HEK293 (cell line): Measurements from ENCODE around the gene RPS26.

Source experiments
- IKZF3 ChIP-seq: fragments of 450-650 bp; IDR thresholded peaks from 2 replicates; pipeline ENCODE4 v1.5.0; 2018; ENCODE audit warnings: missing biosample characterization, mild to moderate bottlenecking, missing genetic modification characterization, moderate library complexity
- KLF16 ChIP-seq: fragments of 450-650 bp; formaldehyde crosslinking; IDR thresholded peaks from 2 replicates; pipeline ENCODE4 v1.5.1; 2017; ENCODE audit warnings: missing biosample characterization, missing genetic modification characterization
- MEIS1 ChIP-seq: sonication (generic); formaldehyde crosslinking; IDR thresholded peaks from 2 replicates; pipeline ENCODE4 v1.8.1; 2022; ENCODE audit warnings: missing genetic modification reagents, mild to moderate bottlenecking, borderline replicate concordance
- MZF1 ChIP-seq: fragments of 450-650 bp; formaldehyde crosslinking; IDR thresholded peaks from 2 replicates; pipeline ENCODE4 v1.5.1; 2017; ENCODE audit warnings: missing biosample characterization, missing genetic modification characterization, borderline replicate concordance
- SP2 ChIP-seq: fragments of 450-650 bp; formaldehyde crosslinking; IDR thresholded peaks from 2 replicates; pipeline ENCODE4 v1.5.1; 2016; ENCODE audit warnings: missing biosample characterization, missing genetic modification characterization
- SP3 ChIP-seq: fragments of 450-650 bp; formaldehyde crosslinking; IDR thresholded peaks from 2 replicates; pipeline ENCODE4 v1.5.1; 2016; ENCODE audit warnings: missing biosample characterization, missing genetic modification characterization
- YY2 ChIP-seq: fragments of 450-650 bp; formaldehyde crosslinking; IDR thresholded peaks from 2 replicates; pipeline ENCODE4 v1.5.1; 2016; ENCODE audit warnings: missing biosample characterization, missing genetic modification characterization
- ZNF155 ChIP-seq: fragments of 450-650 bp; formaldehyde crosslinking; IDR thresholded peaks from 2 replicates; pipeline ENCODE4 v1.5.1; 2016; ENCODE audit warnings: missing biosample characterization, missing genetic modification characterization
- ZNF184 ChIP-seq: fragments of 450-650 bp; IDR thresholded peaks from 2 replicates; pipeline ENCODE4 v1.5.1; 2018; ENCODE audit warnings: missing biosample characterization, mild to moderate bottlenecking, missing genetic modification characterization
- ZNF311 ChIP-seq: fragments of 450-650 bp; formaldehyde crosslinking; IDR thresholded peaks from 2 replicates; pipeline ENCODE4 v1.5.1; 2017; ENCODE audit warnings: missing biosample characterization, missing genetic modification characterization, borderline replicate concordance
- ZNF341 ChIP-seq: fragments of 450-650 bp; formaldehyde crosslinking; IDR thresholded peaks from 2 replicates; pipeline ENCODE4; 2016; ENCODE audit warnings: low read depth, missing biosample characterization, missing genetic modification characterization
- ZNF514 ChIP-seq: fragments of 450-650 bp; formaldehyde crosslinking; IDR thresholded peaks from 2 replicates; pipeline ENCODE4 v1.5.1; 2016; ENCODE audit warnings: missing biosample characterization, missing genetic modification characterization
- ZNF548 ChIP-seq: fragments of 450-650 bp; formaldehyde crosslinking; IDR thresholded peaks from 2 replicates; pipeline ENCODE4 v1.5.1; 2016; ENCODE audit warnings: missing biosample characterization, missing genetic modification characterization
- ZNF561 ChIP-seq: fragments of 450-650 bp; IDR thresholded peaks from 2 replicates; pipeline ENCODE4 v1.5.1; 2018; ENCODE audit warnings: missing biosample characterization, missing genetic modification characterization, borderline replicate concordance
- ZNF654 ChIP-seq: fragments of 450-650 bp; formaldehyde crosslinking; IDR thresholded peaks from 2 replicates; pipeline ENCODE4 v1.5.1; 2016; ENCODE audit warnings: low read depth, missing biosample characterization, missing genetic modification characterization
- ZNF747 ChIP-seq: fragments of 450-650 bp; formaldehyde crosslinking; IDR thresholded peaks from 2 replicates; pipeline ENCODE4 v1.5.1; 2016; ENCODE audit warnings: missing biosample characterization, missing genetic modification characterization
- ZSCAN23 ChIP-seq: fragments of 450-650 bp; formaldehyde crosslinking; IDR thresholded peaks from 2 replicates; pipeline ENCODE4 v1.5.1; 2016; ENCODE audit warnings: missing biosample characterization, missing genetic modification characterization
- ZSCAN30 ChIP-seq: fragments of 450-650 bp; IDR thresholded peaks from 2 replicates; pipeline ENCODE4 v1.5.1; 2018; ENCODE audit warnings: missing biosample characterization, mild to moderate bottlenecking, missing genetic modification characterization, moderate library complexity
- TF ChIP-seq, protein P1 (sequence below): fragments of 450-650 bp; formaldehyde crosslinking; IDR thresholded peaks from 2 replicates; pipeline ENCODE4 v1.5.1; 2016; ENCODE audit warnings: missing biosample characterization, missing genetic modification characterization, low read depth
- TF ChIP-seq, protein P2 (sequence below): fragments of 450-650 bp; formaldehyde crosslinking; IDR thresholded peaks from 2 replicates; pipeline ENCODE4 v1.5.1; 2016; ENCODE audit warnings: missing biosample characterization, missing genetic modification characterization
- TF ChIP-seq, protein P3 (sequence below): fragments of 450-650 bp; formaldehyde crosslinking; IDR thresholded peaks from 2 replicates; pipeline ENCODE4 v1.5.1; 2016; ENCODE audit warnings: missing biosample characterization, missing genetic modification characterization
- TF ChIP-seq, protein P4 (sequence below): fragments of 450-650 bp; formaldehyde crosslinking; IDR thresholded peaks from 2 replicates; pipeline ENCODE4 v1.5.1; 2017; ENCODE audit warnings: missing biosample characterization, missing genetic modification characterization
- TF ChIP-seq, protein P5 (sequence below): fragments of 450-650 bp; formaldehyde crosslinking; IDR thresholded peaks from 2 replicates; pipeline ENCODE4 v1.5.1; 2016; ENCODE audit warnings: missing biosample characterization, missing genetic modification characterization
- TF ChIP-seq, protein P6 (sequence below): IDR thresholded peaks from 2 replicates; pipeline ENCODE4 v1.6.1; 2011; ENCODE audit warnings: mild to moderate bottlenecking, low read depth, low read length, borderline replicate concordance

The RPS26 gene

DNA sequence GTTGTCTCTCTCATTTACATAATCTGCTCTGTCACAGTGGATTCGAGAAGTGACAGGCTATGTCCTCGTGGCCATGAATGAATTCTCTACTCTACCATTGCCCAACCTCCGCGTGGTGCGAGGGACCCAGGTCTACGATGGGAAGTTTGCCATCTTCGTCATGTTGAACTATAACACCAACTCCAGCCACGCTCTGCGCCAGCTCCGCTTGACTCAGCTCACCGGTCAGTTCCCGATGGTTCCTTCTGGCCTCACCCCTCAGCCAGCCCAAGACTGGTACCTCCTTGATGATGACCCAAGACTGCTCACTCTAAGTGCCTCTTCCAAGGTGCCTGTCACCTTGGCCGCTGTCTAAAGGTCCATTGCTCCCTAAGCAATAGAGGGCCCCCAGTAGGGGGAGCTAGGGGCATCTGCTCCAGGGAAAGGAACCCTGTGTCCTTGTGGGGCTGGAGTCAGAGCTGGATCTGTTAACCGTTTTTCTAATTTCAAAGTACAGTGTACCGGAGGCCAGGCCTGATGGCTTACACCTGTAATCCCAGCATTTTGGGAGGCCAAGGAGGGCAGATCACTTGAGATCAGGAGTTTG lies 43.3 kb downstream of the RPS26 start (continued):
- TF ChIP-seq ZNF514 (tag by site-specific recombination) = no peak
- TF ChIP-seq ZNF311 (tag by site-specific recombination) = no peak
- no peak for TF ChIP-seq YY2 (tag by site-specific recombination)
- TF ChIP-seq ZNF341 (tag by site-specific recombination) = no peak
- TF ChIP-seq, protein P1, sequence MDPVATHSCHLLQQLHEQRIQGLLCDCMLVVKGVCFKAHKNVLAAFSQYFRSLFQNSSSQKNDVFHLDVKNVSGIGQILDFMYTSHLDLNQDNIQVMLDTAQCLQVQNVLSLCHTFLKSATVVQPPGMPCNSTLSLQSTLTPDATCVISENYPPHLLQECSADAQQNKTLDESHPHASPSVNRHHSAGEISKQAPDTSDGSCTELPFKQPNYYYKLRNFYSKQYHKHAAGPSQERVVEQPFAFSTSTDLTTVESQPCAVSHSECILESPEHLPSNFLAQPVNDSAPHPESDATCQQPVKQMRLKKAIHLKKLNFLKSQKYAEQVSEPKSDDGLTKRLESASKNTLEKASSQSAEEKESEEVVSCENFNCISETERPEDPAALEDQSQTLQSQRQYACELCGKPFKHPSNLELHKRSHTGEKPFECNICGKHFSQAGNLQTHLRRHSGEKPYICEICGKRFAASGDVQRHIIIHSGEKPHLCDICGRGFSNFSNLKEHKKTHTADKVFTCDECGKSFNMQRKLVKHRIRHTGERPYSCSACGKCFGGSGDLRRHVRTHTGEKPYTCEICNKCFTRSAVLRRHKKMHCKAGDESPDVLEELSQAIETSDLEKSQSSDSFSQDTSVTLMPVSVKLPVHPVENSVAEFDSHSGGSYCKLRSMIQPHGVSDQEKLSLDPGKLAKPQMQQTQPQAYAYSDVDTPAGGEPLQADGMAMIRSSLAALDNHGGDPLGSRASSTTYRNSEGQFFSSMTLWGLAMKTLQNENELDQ (tag by site-specific recombination) = no peak
- TF ChIP-seq ZNF155 (tag by site-specific recombination) = no peak
- TF ChIP-seq, protein P2, sequence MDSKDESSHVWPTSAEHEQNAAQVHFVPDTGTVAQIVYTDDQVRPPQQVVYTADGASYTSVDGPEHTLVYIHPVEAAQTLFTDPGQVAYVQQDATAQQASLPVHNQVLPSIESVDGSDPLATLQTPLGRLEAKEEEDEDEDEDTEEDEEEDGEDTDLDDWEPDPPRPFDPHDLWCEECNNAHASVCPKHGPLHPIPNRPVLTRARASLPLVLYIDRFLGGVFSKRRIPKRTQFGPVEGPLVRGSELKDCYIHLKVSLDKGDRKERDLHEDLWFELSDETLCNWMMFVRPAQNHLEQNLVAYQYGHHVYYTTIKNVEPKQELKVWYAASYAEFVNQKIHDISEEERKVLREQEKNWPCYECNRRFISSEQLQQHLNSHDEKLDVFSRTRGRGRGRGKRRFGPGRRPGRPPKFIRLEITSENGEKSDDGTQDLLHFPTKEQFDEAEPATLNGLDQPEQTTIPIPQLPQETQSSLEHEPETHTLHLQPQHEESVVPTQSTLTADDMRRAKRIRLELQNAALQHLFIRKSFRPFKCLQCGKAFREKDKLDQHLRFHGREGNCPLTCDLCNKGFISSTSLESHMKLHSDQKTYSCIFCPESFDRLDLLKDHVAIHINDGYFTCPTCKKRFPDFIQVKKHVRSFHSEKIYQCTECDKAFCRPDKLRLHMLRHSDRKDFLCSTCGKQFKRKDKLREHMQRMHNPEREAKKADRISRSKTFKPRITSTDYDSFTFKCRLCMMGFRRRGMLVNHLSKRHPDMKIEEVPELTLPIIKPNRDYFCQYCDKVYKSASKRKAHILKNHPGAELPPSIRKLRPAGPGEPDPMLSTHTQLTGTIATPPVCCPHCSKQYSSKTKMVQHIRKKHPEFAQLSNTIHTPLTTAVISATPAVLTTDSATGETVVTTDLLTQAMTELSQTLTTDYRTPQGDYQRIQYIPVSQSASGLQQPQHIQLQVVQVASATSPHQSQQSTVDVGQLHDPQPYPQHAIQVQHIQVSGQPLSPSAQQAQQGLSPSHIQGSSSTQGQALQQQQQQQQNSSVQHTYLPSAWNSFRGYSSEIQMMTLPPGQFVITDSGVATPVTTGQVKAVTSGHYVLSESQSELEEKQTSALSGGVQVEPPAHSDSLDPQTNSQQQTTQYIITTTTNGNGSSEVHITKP (tag by site-specific recombination) = no peak
- TF ChIP-seq, protein P3, sequence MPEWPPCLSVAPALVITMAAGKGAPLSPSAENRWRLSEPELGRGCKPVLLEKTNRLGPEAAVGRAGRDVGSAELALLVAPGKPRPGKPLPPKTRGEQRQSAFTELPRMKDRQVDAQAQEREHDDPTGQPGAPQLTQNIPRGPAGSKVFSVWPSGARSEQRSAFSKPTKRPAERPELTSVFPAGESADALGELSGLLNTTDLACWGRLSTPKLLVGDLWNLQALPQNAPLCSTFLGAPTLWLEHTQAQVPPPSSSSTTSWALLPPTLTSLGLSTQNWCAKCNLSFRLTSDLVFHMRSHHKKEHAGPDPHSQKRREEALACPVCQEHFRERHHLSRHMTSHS (tag by site-specific recombination) = no peak
- peak; percentile 38; the same call in 1 of the 2 replicates for TF ChIP-seq ZNF561 (tag by site-specific recombination)
- TF ChIP-seq SP2 = no peak
- no peak for TF ChIP-seq ZSCAN23 (tag by site-specific recombination)
- TF ChIP-seq ZNF184 = no peak
- TF ChIP-seq SP3 = no peak
- TF ChIP-seq, protein P4, sequence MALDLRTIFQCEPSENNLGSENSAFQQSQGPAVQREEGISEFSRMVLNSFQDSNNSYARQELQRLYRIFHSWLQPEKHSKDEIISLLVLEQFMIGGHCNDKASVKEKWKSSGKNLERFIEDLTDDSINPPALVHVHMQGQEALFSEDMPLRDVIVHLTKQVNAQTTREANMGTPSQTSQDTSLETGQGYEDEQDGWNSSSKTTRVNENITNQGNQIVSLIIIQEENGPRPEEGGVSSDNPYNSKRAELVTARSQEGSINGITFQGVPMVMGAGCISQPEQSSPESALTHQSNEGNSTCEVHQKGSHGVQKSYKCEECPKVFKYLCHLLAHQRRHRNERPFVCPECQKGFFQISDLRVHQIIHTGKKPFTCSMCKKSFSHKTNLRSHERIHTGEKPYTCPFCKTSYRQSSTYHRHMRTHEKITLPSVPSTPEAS (tag by site-specific recombination) = no peak
- no peak for TF ChIP-seq MZF1 (tag by site-specific recombination)
- no peak for TF ChIP-seq KLF16 (tag by site-specific recombination)
- TF ChIP-seq ZNF548 (tag by site-specific recombination) = no peak
- peak; percentile 56; the same call in 1 of the 2 replicates for TF ChIP-seq IKZF3
- TF ChIP-seq ZNF747 = no peak
- TF ChIP-seq ZNF654 = peak; percentile 43
- TF ChIP-seq, protein P5, sequence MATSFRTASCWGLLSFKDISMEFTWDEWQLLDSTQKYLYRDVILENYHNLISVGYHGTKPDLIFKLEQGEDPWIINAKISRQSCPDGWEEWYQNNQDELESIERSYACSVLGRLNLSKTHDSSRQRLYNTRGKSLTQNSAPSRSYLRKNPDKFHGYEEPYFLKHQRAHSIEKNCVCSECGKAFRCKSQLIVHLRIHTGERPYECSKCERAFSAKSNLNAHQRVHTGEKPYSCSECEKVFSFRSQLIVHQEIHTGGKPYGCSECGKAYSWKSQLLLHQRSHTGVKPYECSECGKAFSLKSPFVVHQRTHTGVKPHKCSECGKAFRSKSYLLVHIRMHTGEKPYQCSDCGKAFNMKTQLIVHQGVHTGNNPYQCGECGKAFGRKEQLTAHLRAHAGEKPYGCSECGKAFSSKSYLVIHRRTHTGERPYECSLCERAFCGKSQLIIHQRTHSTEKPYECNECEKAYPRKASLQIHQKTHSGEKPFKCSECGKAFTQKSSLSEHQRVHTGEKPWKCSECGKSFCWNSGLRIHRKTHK (tag by site-specific recombination) = no peak
- TF ChIP-seq, protein P6, sequence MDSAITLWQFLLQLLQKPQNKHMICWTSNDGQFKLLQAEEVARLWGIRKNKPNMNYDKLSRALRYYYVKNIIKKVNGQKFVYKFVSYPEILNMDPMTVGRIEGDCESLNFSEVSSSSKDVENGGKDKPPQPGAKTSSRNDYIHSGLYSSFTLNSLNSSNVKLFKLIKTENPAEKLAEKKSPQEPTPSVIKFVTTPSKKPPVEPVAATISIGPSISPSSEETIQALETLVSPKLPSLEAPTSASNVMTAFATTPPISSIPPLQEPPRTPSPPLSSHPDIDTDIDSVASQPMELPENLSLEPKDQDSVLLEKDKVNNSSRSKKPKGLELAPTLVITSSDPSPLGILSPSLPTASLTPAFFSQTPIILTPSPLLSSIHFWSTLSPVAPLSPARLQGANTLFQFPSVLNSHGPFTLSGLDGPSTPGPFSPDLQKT = no peak
- 0 out of 2 replicates have a peak, but pooled peaks have one; percentile 48 for TF ChIP-seq ZSCAN30
- no peak for TF ChIP-seq MEIS1 (CRISPR knock-in tag)
